A549 (cell line): Measurements from ENCODE around the gene PPP6C. TPM values are rescaled to one million over a fixed set of nuclear protein-coding genes. Genes with fewer than 3 reads are reported as not detected.

Experiments used
- ATAC-seq, 2 experiments: fragments of 200-7000 bp in 1 of 2; fragments of >200 bp in 1 of 2; cut with Nextera tagmentation in 1 of 2; cut with Tn5 transposase in 1 of 2; 3 replicates each; pipeline versions ENCODE4 v1.8.0 to v1.9.1; 2018 to 2020; ENCODE audit warnings: mild to moderate bottlenecking in 1 of 2, moderate library complexity in 1 of 2
- CTCF ChIA-PET: fragments of 300-600 bp; sonication (Branson Sonifier 250); formaldehyde crosslinking; extraction: SDS; loops from one replicate; lab custom pipeline; 2021; ENCODE audit warnings: antibody characterized with exemption, inconsistent platforms; lab: Yijun Ruan, JAX
- POLR2A ChIA-PET: fragments of 350-600 bp; formaldehyde crosslinking; extraction: SDS; loops from one replicate; lab custom pipeline; 2021; ENCODE audit warnings: antibody characterized with exemption, inconsistent platforms; lab: Yijun Ruan, JAX
- DNase-seq, 2 experiments: peaks; one replicate each; pipeline versions ENCODE4 v3.0.0 to v3.0.0-alpha.2; 2011 to 2016; ENCODE audit warnings: low read depth in 1 of 2, low spot score in 1 of 2
- FAIRE-seq: peaks from 2 replicates; lab custom pipeline; 2011; peaks lifted over from hg19 to GRCh38; lab: Jason Lieb, UNC
- H3K27ac ChIP-seq, 2 experiments: fragments of >200 bp; sonication (Bioruptor Twin); formaldehyde crosslinking; 3 replicates each; pipeline ENCODE4 v1.5.1; 2016 to 2017
- H3K4me1 ChIP-seq: fragments of >200 bp; sonication (Bioruptor Twin); formaldehyde crosslinking; 3 replicates; pipeline ENCODE4 v1.6.1; 2016
- H3K4me2 ChIP-seq: fragments of >200 bp; sonication (Bioruptor Twin); formaldehyde crosslinking; 3 replicates; pipeline ENCODE4 v1.6.1; 2016
- H3K4me3 ChIP-seq: fragments of >200 bp; sonication (Bioruptor Twin); formaldehyde crosslinking; 3 replicates; pipeline ENCODE4 v1.5.1; 2016
- H3K9me3 ChIP-seq: fragments of >200 bp; sonication (Bioruptor Twin); formaldehyde crosslinking; 3 replicates; pipeline ENCODE4 v1.6.1; 2016
- BHLHE40 ChIP-seq: IDR thresholded peaks from 2 replicates; pipeline ENCODE4 v1.6.1; 2012; ENCODE audit warnings: low read depth, low read length, inconsistent platforms
- CBX8 ChIP-seq: fragments of 200-600 bp; sonication (generic); IDR thresholded peaks from 2 replicates; pipeline ENCODE4 v1.6.1; 2016
- CEBPB ChIP-seq, 2 experiments: fragments of >200 bp in 1 of 2; sonication (Bioruptor Twin) in 1 of 2; formaldehyde crosslinking in 1 of 2; IDR thresholded peaks; 2 replicates each; pipeline ENCODE4 v1.6.1; 2012 to 2016
- CHD2 ChIP-seq: fragments of 150-350 bp; IDR thresholded peaks from 2 replicates; pipeline ENCODE4 v1.6.1; 2014; ENCODE audit warnings: low read length; ENCODE audit not compliant: partially characterized antibody
- EP300 ChIP-seq, 2 experiments: fragments of >200 bp; sonication (Bioruptor Twin); formaldehyde crosslinking; IDR thresholded peaks; 2 replicates in 1 of 2; 3 replicates in 1 of 2; pipeline ENCODE4 v1.6.1; 2016 to 2017
- GATA3 ChIP-seq: IDR thresholded peaks from 2 replicates; pipeline ENCODE4 v1.6.1; 2012; ENCODE audit warnings: borderline replicate concordance
- KDM1A ChIP-seq: fragments of 200-600 bp; sonication (generic); IDR thresholded peaks from 2 replicates; pipeline ENCODE4 v1.6.1; 2016; ENCODE audit warnings: low read depth, mild to moderate bottlenecking
- KDM5A ChIP-seq: fragments of 200-600 bp; sonication (generic); IDR thresholded peaks from 2 replicates; pipeline ENCODE4 v1.6.1; 2016; ENCODE audit warnings: antibody characterized with exemption, mild to moderate bottlenecking
- MAFK ChIP-seq: fragments of 450-650 bp; IDR thresholded peaks from 2 replicates; pipeline ENCODE4 v1.6.1; 2014; ENCODE audit not compliant: partially characterized antibody
- MAX ChIP-seq: IDR thresholded peaks from 2 replicates; pipeline ENCODE4 v1.6.1; 2012
- MAZ ChIP-seq: fragments of 150-350 bp; IDR thresholded peaks from 2 replicates; pipeline ENCODE4 v1.6.1; 2014; ENCODE audit warnings: antibody characterized with exemption, low read depth, low read length, borderline replicate concordance
- PBX3 ChIP-seq: IDR thresholded peaks from 2 replicates; pipeline ENCODE4 v1.6.1; 2012
- POLR2A ChIP-seq: IDR thresholded peaks from 2 replicates; pipeline ENCODE4 v1.6.1; 2012; ENCODE audit warnings: mild to moderate bottlenecking, low read length
- POLR2AphosphoS2 ChIP-seq: conservative IDR thresholded peaks from 2 replicates; pipeline ENCODE4 v1.6.1; 2012; ENCODE audit warnings: low read length, improper control_type of control experiment, inconsistent platforms
- RCOR1 ChIP-seq: fragments of 150-350 bp; IDR thresholded peaks from 2 replicates; pipeline ENCODE4 v1.6.1; 2014; ENCODE audit warnings: antibody characterized with exemption, low read length, low read depth
- REST ChIP-seq: fragments of 200-600 bp; sonication (generic); IDR thresholded peaks from 2 replicates; pipeline ENCODE4 v1.6.1; 2016; ENCODE audit warnings: antibody characterized with exemption, mild to moderate bottlenecking, moderate library complexity
- RFX5 ChIP-seq: fragments of 450-650 bp; IDR thresholded peaks from 2 replicates; pipeline ENCODE4 v1.7.1; 2014; ENCODE audit warnings: antibody characterized with exemption, mild to moderate bottlenecking, moderate library complexity
- RNF2 ChIP-seq: fragments of 200-600 bp; sonication (generic); IDR thresholded peaks from 2 replicates; pipeline ENCODE4 v1.6.1; 2016; ENCODE audit warnings: low read depth, mild to moderate bottlenecking, antibody characterized with exemption, moderate library complexity, borderline replicate concordance
- TP53 ChIP-seq: fragments of 250-450 bp; sonication (Bioruptor Pico); IDR thresholded peaks from 2 replicates; pipeline ENCODE4 v1.5.0; 2021; ENCODE audit warnings: mild to moderate bottlenecking, moderate library complexity
- USF2 ChIP-seq: fragments of 450-650 bp; IDR thresholded peaks from 2 replicates; pipeline ENCODE4 v1.6.1; 2014; ENCODE audit warnings: antibody characterized with exemption
- ZSCAN20 ChIP-seq: fragments of 250-450 bp; sonication (Bioruptor Pico); IDR thresholded peaks from 2 replicates; pipeline ENCODE4 v1.8.0; 2022; ENCODE audit warnings: mild to moderate bottlenecking, moderate library complexity
- WGBS: methylation state at CpG from one replicate; pipeline ENCODE4 v1.1.6; 2017; ENCODE audit errors: missing lambda C conversion rate; 5-methylcytosine and 5-hydroxymethylcytosine counted together
- polyA plus RNA-seq, 4 experiments: library from polyadenylated mRNA; depleted of rRNA in 3 of 4; stranded (reverse); fragments of >200 nt; fragmentation: RNase III in 1 of 4; extraction: RNeasy Plus Mini Kit Qiagen cat#74134 plus additional on column Dnase treatment in 1 of 4; gene quantifications; 2 replicates in 3 of 4; 3 replicates in 1 of 4; pipeline ENCODE4 v1.2.3, GENCODE V29; 2011 to 2017

Gene PPP6C
- polyA plus RNA-seq, 2 of the 4 experiments (the other 2 are of a cell fraction) = 25.3 to 36.2 TPM

DNA sequence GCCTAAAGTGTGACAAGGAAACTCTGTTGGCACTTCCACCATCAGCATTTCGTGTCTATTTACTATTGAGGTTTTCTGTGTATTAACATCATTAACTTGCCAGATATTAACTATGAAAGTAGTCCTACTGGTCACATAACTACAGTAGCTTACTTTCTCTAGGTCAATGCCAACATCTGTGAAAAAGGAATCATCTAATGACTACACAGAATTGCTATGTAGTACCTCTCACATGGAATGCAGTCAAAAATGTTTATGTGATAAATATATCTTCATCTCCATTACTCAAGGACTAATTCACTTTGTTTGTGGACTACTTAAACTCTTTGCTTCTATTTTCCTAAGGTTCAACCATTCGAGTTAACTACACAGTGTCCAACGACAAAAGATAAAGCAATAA, 48.4 kb downstream of the PPP6C start:
- H3K4me3 ChIP-seq = no peak overlapping the region
- H3K9me3 ChIP-seq = no peaks in the 10 kb centered on the region
- ChIA-PET CTCF (interaction anchor here (0.6 to 1.8 kb wide), 3 partner anchors 115 to 369 kb away, joined by 3 to 5 read pairs (median 3); no protein-coding TSS in a partner anchor), POLR2A (no interaction called here)
- no peak for DNase-seq
- no peak for ATAC-seq
- no peak for FAIRE-seq
- peaks cover 8% of the 10 kb centered on the region; the same call in 2 of the 3 replicates for H3K4me1 ChIP-seq
- no peak overlapping the region for H3K27ac ChIP-seq
- TF ChIP-seq TP53 (CRISPR knock-in tag) (no peak), BHLHE40 (no peak), CBX8 (no peak), MAZ (no peak), GATA3 (no peak), MAX (no peak), USF2 (no peak), KDM5A (no peak), RCOR1 (no peak), POLR2AphosphoS2 (no peak), KDM1A (no peak), MAFK (no peak), POLR2A (no peak), RFX5 (no peak), EP300 (IDR thresholded peaks at IDR 0.05) (no peak), CHD2 (no peak), ZSCAN20 (CRISPR knock-in tag) (no peak), PBX3 (no peak), REST (no peak)
- H3K4me2 ChIP-seq = no peak overlapping the region
- 73% methylated on average over 3 of the region's 3 CpGs for WGBS

- DNase-seq (no peak), FAIRE-seq (no peak), ATAC-seq (no peak)
- 93% methylated on average over 1 of the region's 1 CpG for WGBS
- ChIA-PET POLR2A (no interaction called here), CTCF (interaction anchor here (0.6 to 1.4 kb wide), 5 partner anchors 116 to 816 kb away, joined by 3 read pairs; no protein-coding TSS in a partner anchor)
- H3K4me3 ChIP-seq = no peak overlapping the region
- H3K9me3 ChIP-seq = no peaks in the 10 kb centered on the region
- no peak overlapping the region for H3K27ac ChIP-seq
- TF ChIP-seq CEBPB (IDR thresholded peaks at IDR 0.05) = no peak
- no peak for TF ChIP-seq RNF2
- no peak overlapping the region for H3K4me2 ChIP-seq
- H3K4me1 ChIP-seq = peaks cover 4% of the 10 kb centered on the region; the same call in 2 of the 3 replicates
These were observed 49.0 kb downstream of the PPP6C start for GRCh38 chr9:125140576-125140975.

DNA sequence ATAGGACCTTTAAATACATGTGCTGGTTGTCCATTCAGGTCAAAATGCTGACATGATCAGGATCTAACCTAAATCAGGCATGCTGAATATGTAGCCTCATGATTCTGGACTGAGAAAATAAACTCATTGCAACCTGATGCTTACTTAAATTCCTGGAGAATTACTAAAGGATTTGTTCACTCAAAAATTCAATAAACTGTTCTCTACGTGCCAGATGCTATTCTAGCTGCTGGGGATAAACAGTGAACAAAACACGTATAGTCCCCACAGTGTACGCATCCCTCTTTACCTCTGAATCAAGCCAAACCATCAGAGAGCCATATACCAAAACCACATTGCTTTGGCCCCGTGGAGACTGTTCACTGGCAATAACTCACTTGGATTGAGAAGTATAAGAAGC, 52.4 kb downstream of the PPP6C start:
- Histone ChIP-seq H3K4me3 (no peak overlapping the region), H3K4me1 (no peaks in the 10 kb centered on the region), H3K27ac (no peak overlapping the region), H3K4me2 (no peak overlapping the region), H3K9me3 (no peaks in the 10 kb centered on the region)
- no peak for TF ChIP-seq CHD2
- FAIRE-seq (no peak), DNase-seq (no peak), ATAC-seq (no peak)
- CTCF ChIA-PET = no interaction called here
- POLR2A ChIA-PET = no interaction called here
- 65% methylated on average over 4 of the region's 4 CpGs for WGBS
